Dedifferentiated amniotic fluid mesenchymal stem cell (primary cell): ENCODE results near the gene MC3R.
"Not testable (repeated sequence)": the region's sequence is repeated elsewhere in the genome, so short reads cannot be mapped to it uniquely, and the experiment has no call there.

Source experiments
- DNase-seq: peaks from one replicate; pipeline ENCODE4 v3.0.0-alpha.2; 2016; ENCODE audit errors: extremely low spot score

MC3R gene

DNA sequence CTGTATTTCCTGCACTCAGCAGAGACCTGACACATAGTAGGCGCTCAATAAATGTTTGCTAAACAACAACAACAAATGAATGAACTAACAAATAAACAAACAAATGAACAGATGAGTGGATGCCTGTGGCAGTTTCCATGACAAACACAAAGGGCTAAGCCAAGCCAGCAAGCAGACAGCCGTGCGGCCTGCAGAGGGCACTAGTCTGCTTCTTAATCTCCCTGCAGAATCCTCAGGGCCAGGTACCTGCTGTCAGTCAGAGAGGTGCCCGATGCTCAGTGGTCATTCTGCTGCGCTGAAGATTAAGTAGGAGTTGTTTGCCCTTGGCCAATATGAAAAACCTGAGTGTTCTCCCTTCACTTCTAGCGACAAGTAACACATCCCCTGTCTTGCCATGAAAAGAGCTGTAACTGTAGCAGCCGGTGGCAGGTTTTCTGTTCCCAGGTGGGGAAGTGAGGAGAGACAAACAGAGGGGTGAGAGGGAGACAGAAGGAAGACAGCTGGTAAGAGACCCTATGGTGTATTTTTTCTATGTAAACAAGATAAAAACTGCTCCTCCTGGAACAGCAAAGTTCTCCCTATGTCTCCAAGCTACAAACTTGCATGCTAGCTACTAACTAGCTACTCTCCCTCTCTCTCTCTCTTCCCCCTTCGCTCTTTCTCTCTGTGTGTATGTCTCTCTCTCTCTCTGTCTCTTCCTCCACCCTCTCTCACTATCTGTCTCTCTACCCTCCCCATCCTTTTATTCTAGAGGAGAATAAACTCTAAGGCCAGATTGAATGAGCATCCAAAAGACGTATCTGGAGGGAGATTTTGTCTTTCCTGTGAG lies at the start of gene MC3R:
MC3R (plus strand) TSS at position 779 of the 829 bp plus-strand sequence. CDS start 112 bp downstream, outside the sequence.
- no peak for DNase-seq

DNA sequence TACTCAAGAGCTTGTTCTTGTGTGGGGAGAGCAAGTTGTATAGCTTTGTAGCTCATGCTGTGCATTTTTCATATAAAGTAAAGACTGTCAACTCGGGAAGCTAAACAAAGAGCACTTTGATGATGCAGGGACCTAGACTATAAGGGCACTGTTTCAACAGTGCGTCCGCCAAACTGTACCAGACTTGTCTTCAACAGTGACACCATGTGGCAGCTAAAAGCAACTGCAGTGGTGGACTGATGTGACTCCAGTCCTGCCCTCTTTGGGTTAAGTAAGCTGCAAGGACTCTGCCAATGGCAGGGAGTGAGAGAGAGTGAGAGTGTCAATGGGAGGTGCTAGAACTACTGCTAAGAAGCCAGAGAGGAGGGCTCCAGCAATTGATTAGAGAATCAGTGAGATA lies 48.1 kb upstream of the MC3R start:
- no peak for DNase-seq

DNA sequence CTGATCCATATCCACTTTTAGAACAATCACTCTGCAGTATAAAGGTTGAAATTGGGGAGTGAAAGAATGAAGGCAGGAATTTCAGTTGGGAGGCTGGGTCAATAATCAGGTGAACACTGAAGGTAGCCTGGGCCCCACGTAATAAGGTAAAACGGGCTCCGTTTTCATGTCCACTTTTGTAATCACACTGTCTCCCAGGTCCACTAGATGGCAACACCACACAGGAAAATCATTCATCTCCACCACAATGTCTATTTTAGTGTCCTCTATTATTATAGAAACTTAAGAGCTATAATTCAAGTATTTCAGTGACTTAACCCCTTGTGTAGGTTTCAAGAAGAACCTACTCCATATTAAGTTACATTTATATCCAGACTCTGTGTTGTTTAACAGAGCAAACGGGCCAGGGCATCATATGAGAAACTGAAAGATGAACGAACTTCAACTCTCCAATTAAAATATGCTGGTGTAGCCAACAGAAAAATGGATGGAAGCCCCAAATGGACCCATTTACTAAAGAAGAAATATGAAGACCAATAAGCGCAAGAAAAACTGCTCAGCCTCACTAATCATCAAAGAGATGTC lies 45.9 kb upstream of the MC3R start:
- no peak for DNase-seq

DNA sequence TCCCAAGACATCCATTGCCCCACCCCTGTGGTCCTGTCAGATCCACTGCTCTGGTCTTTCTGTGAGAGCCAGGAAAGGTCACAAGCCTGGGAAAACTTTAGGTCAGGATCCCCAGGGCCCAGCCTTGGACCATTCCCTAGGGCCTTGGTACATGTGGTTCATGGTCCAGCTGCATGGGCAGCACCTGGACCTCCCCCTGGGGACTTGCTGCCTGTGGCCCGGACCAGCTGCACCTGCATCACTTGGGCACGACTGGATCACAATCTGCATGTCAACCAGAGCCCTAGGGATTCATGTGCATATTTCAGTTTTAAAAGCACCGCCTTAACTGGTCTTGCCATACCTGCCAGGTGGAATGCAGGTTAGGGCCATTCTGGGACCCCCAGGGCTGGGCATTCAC lies 44.3 kb upstream of the MC3R start:
- DNase-seq: no peak

DNA sequence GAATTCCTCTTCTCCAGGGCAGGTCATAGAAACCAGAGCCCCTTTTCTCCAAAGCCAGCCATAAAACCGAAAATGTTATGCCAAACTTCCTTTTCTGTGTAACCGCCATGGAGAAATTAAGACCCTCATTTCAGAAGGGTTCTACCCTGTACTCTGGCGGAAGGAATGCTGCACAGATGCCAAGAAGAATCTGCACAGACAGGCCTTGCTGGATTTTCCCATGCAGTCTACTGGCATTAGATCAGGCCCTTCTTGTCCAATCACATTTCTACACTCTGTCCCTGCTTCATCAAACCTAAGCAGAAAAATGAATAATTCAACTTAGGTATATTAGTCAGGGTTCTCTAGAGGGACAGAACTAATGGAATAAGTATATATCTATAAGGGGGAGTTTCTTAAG lies 43.2 kb upstream of the MC3R start:
- DNase-seq: no peak

DNA sequence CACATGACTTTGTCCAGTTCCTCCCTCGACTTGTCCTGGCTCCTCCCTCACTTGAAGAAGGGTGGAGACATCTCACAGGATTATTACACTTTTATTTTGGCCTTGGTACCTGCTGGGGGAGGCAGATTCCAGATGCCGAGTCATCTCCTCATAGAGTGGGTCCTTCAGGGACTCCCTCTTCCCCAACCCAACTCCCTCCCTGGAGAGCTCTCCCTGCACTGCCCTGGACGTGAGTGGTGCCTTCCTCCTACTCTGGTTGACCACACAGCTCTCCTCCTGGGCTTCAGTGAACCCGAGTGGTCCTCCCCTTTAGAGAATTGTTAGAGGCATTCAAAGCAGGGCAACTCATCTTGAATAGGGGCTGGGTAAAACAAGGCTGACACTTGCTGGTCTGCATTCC lies 40.9 kb upstream of the MC3R start:
- no peak for DNase-seq

DNA sequence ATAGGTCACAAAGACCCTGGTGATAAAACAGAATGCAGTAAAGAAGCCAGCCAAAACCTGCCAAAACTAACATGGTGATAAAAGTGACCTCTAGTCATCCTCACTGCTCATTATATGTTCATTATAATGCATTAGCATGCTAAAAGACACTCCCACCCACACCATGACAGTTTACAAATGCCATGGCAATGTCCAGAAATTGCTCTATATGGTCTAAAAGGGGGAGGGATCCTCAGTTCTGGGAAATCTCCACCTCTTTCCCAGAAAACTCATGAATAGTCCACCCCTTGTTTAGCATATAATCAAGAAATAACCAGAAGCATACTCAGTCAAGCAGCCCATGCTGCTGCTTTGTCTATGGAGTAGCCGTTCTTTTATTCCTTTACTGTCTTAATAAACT lies 40.4 kb upstream of the MC3R start:
- no peak for DNase-seq

DNA sequence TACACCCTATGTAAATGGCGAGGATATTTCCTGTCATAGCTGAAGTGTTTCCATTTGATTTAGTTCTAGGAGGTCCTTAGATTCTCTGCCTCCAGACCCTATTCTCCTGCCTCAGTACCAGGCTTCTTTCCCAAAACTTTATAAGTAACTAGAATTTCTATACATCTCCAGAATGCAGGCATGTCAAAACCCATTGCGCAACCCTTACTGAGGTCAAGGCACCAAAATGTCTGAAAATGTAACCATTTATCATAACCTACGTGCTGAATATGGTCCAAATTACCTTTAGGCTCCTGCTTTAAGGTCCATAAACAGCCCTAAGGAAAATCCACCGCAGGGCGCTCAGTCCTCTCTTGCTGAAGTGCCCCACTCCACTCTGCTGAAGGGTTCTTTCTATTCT lies 37.5 kb upstream of the MC3R start:
- no peak for DNase-seq

DNA sequence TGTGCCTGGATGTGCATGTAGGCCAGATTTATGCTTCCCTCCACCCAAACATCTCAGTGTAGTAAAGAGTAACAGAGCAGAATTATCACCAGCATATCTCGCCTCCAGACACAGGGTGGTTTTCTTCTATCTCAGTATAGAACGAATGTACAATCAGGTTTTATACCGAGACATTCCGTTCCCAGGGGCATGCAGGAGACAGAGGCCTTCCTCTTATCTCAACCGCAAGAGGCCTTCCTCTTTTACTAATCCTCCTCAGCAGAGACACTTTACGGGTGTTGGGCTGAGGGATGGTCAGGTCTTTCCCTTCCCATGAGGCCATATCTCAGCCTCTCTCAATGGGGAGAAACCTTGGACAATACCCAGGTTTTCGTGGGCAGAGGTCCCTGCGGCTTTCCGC lies 36.4 kb upstream of the MC3R start:
- DNase-seq: no peak

DNA sequence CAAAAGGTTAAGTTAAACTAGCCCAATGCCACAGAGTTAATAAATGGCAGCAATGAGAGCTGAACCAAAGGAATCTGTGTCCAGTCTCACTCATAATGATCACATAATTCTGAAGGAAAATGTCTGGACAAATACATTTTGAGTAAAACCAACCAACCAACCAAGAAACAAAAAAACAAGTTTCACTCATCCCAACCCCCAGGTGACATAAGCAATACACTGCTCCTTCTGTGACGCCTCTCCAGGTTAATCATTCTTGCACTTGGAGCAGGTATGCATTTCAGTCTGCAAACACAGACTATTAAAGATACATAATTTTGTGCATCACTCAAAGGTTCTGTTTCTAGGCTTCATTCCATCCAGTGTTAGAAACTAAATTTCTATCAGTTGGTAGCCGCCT lies 35.2 kb upstream of the MC3R start:
- no peak for DNase-seq

DNA sequence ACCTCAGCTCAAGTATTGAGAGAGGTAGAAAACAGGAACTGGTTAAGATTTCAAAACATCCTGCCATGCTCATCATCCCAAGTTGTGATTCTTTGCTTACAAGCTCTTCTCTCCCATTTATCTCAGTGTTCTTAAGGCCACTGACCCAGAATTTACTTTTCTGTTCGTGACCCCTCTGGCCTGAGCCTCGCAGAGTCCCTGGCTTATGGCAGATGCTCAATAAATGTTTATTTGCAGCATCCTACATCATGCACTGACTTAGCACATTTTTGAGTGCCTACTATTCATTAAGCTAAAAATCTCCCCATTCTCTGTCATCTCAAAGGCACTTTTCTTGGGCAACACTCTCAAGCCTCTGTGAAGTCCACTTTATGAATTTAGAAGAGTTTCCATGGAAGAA lies 33.4 kb upstream of the MC3R start:
- DNase-seq: no peak

DNA sequence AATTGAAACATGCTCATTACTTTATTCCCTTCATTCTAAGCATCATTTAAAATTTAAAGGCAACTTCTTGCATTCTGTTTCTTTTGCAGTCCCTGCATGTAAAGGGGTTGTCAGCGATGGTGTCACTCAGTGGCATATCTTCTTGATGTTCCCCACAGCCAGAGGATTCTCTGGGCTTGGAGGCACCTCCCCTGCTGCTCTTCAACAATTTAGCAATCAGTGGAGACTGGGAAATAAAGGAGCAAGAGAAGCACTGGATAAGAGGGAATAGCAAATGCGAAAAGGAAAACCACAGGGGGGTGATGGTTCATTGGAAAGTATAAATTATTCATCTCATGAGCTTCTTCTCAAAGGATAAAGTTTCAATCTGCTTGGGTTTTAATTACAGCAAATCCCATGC lies 30.7 kb upstream of the MC3R start:
- no peak for DNase-seq

DNA sequence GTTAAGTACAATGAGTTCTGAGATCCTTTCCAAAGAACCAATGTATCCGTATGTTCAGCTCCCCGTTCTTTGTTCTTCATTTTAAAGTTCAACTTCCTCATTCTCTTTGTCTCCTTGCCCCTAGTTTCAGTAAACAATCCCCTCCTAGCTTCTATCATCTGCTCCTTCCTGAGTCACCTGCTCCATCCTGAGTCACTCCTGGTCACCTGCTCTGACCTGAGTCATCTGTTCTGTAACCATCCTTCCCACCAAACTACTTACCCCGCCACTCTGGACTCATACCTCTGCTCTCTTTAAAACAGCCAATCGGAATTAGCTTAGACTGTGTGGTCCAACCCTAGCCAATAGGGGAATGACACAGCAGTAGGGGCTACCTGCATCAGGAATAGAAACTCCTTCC lies 27.3 kb upstream of the MC3R start:
- DNase-seq: not testable (repeated sequence)

DNA sequence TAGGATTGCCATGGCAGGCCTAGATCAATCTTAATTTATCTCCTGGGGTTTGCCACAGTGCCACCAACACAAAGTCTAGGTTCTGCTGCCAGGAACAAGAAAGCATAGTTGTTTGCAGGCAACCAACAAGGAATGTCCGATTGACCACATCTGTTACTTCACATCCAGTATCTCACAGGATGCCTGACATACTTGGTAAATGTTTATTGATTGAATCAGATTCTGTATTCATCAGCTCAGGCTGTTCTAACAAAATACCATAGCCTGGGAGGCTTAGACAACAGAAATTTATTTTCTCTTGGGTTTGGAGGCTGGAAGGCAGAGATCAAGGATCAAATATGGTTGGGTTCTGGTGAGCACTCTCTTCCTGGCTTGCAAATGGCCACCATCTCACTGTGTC lies 26.3 kb upstream of the MC3R start:
- DNase-seq: no peak

DNA sequence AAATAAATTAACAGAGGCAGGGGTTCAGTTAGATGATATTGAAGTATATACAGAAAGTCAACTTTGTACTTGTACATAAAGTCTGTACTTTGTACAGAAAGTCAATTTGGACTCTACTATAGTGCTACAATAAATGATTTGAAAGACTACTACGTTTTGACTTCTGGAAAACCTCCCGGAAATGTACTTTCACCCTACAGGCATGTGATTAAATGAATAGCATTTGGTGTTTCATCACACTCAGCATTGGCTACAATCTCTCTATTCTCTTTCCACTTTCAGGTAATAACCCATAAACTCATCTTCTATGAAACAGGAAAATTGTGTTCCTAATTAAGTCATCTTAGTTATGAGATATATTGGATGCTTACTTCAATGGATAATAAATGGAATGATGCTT lies 25.6 kb upstream of the MC3R start:
- DNase-seq: no peak

DNA sequence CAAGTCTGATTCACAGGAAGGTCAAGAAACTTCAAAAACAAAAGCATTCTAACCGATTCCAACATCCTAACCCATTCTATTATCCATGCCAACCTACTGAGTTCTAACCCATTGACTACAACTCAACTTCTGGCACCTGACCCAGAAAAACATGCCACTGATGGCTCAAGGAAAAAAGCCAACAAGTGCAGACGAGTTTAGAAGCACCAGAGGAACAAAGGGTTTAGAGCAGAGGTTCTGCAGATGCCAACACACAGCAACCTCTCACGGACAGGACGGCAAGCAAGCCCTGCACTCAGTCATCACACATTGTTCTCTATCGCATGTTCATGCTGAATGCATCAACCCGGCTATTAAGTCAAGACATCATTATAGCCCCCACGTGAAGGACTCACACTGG lies 25.2 kb upstream of the MC3R start:
- DNase-seq: no peak

DNA sequence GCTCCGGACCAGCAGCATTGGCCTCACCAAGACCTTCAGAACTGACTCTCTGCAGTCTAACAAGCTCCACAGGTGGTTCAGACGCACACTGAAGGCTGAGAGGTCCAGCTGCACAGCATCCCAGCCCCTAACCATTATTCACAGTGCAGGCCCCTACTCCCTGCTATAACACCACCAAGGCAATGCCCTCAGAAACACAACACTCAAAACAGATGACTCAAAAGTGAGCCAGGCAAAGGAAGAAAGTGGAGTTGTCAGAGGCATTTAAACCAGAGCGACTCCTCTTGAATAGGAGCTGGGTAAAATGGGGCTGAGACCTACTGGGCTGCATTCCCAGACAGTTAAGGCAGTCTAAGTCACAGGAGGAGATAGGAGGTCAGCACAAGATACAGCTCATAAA lies 20.5 kb upstream of the MC3R start:
- DNase-seq: no peak

DNA sequence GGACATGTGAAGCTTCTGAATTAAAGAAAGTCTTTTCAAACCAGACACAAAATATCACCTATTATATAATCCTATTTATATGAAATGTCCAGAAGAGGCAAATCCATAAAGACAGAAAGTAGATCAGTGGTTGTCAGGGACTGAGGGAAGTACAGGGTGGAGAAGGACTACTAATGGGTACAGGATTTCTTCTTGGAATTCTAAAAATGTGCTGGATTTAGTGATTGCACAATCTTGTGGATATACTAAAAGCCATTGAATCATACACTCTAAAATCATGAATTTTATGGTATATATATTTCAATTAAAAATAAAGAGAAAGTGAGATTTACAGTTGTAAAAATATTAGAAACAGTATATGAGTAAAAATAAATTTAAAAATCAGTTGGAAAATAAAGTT lies 18.7 kb upstream of the MC3R start:
- DNase-seq: no peak

DNA sequence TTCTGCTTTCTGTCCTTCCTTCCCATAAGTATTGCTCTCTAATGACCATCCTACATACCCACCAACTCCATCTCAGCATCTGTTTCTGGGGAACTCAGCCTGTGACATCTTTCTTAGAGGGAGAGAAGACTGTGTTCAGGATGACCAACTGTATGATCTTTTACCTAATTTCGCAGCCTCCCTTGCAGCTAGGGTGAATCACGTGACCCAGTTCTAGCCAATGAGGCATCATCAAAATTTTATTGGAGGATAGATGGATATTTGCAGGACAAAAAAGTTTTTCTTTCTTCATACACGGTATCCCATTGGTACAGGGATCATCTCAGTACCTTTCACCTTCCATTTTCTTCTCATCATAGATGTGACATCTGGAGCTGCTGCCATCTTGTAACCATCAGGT lies 14.4 kb upstream of the MC3R start:
- DNase-seq: no peak

DNA sequence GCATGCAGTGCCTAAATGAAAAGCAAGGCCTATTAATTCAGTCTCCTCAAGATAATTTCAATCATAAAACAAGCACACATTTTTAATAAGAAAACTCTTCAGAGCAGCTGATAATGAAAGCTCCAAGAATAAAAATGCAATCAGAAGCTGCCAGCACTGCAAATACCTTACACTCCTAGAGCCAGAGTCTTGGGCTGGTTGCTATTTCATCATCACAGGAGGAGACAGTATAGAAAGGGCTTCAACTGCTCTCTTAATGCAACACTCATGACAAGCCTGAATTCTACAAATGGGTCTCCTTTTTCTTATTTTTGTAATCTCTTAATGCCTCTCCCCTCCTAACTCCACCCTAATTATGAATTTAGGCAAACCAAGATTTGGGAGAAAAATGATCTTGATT lies 11.2 kb upstream of the MC3R start:
- no peak for DNase-seq

DNA sequence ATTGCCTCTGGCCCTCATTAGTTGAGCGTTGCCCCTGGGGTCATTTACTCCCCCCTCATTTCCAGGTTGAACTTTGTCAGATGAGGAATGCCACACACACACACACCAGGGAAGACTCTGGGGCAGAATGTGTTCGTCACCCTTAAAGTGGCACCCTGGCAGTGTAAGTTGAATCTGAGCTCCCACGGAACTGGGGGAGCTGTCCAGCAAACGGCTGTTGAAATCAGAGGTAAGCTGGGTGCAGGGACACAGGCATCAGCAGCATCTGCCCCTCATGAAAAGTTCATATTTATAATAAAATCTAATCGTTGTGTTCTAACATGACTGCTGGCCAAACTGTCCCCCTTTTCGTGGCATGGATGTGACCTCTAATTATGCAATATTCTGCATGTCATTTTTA lies 4.3 kb upstream of the MC3R start:
- DNase-seq: no peak

DNA sequence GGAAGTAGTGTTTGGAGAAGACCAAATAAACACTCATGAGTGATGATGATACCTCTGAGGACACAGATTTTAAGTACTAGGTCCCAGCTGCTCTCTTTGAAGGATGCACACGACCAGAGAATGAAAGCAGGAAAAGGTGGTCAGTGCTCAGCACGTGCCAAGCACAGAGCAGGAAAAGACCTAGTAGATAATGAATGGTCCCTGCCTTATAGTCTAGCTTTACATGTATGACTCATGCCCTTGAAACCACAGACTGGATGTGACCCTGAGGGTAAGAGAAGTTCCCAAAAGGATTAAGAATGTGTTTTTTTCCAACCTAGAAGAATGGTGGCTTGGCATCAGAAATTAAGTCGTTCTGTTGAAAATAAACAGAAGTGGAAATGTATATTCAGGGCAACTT lies 2.8 kb upstream of the MC3R start:
- no peak for DNase-seq

DNA sequence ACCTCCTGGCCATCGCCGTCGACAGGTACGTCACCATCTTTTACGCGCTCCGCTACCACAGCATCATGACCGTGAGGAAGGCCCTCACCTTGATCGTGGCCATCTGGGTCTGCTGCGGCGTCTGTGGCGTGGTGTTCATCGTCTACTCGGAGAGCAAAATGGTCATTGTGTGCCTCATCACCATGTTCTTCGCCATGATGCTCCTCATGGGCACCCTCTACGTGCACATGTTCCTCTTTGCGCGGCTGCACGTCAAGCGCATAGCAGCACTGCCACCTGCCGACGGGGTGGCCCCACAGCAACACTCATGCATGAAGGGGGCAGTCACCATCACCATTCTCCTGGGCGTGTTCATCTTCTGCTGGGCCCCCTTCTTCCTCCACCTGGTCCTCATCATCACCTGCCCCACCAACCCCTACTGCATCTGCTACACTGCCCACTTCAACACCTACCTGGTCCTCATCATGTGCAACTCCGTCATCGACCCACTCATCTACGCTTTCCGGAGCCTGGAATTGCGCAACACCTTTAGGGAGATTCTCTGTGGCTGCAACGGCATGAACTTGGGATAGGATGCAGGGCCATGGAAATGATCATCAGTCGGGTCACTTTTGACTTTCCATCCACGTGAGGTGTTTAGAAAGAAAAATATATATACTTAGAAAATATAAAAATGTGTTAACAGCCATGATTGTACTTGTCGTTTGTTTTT lies 868 bp downstream of the MC3R start:
- DNase-seq: no peak
